H1 (cell line): ENCODE data around the gene ZNF546. TPM values are rescaled to one million over a fixed set of nuclear protein-coding genes. Genes with fewer than 3 reads are reported as not detected.

ENCODE experiments used
- CTCF ChIA-PET: fragments of 300-600 bp; sonication (Branson Sonifier 250); formaldehyde crosslinking; loops from one replicate; lab custom pipeline; 2021; ENCODE audit not compliant: partially characterized antibody; lab: Charles Lee
- POLR2A ChIA-PET: fragments of 300-600 bp; sonication (Branson Sonifier 250); formaldehyde crosslinking; loops from one replicate; lab custom pipeline; 2021; ENCODE audit warnings: inconsistent platforms; ENCODE audit not compliant: partially characterized antibody; lab: Charles Lee
- DNase-seq, 2 experiments: peaks; one replicate each; pipeline versions ENCODE4 v3.0.0 to v3.0.0-alpha.2; 2010 to 2022; ENCODE audit warnings: low spot score in 2 of 2, low read depth in 1 of 2, mixed read lengths in 1 of 2
- FAIRE-seq: peaks from 2 replicates; lab custom pipeline; 2011; peaks lifted over from hg19 to GRCh38; lab: Jason Lieb, UNC
- H2AFZ ChIP-seq: 2 replicates; pipeline ENCODE4 v1.8.1; 2012; ENCODE audit warnings: low read length, inconsistent platforms
- H2AK5ac ChIP-seq: 2 replicates; pipeline ENCODE4 v1.6.1; 2013; ENCODE audit warnings: low read depth, low read length
- H2BK120ac ChIP-seq: replicated peaks from 2 replicates; pipeline ENCODE3; 2013; ENCODE audit warnings: low read depth, low read length, inconsistent platforms
- H2BK12ac ChIP-seq: 2 replicates; pipeline ENCODE4 v1.6.1; 2013; ENCODE audit warnings: low read depth, low read length
- H2BK15ac ChIP-seq: 2 replicates; pipeline ENCODE4 v1.6.1; 2013; ENCODE audit warnings: low read length
- H2BK20ac ChIP-seq: 2 replicates; pipeline ENCODE4 v1.6.1; 2013; ENCODE audit warnings: low read length
- H2BK5ac ChIP-seq: 2 replicates; pipeline ENCODE4 v1.6.1; 2013; ENCODE audit warnings: low read depth, low read length
- H3K14ac ChIP-seq: 2 replicates; pipeline ENCODE4 v1.6.1; 2013; ENCODE audit warnings: inconsistent platforms; ENCODE audit not compliant: insufficient read length
- H3K18ac ChIP-seq: 2 replicates; pipeline ENCODE4 v1.6.1; 2013; ENCODE audit warnings: low read length; ENCODE audit errors: extremely low read depth
- H3K23ac ChIP-seq: 2 replicates; pipeline ENCODE4 v1.6.1; 2013; ENCODE audit warnings: inconsistent platforms; ENCODE audit not compliant: insufficient read length
- H3K23me2 ChIP-seq: 2 replicates; pipeline ENCODE4 v1.6.1; 2013; ENCODE audit warnings: low read depth, low read length
- H3K27ac ChIP-seq: 2 replicates; pipeline ENCODE4 v1.6.1; 2011; ENCODE audit warnings: low read depth, low read length, inconsistent platforms
- H3K27me3 ChIP-seq, 4 experiments: replicated peaks in 1 of 4; 1 replicate in 1 of 4; 2 replicates in 3 of 4; pipeline versions ENCODE4 v1.6.1 to v1.8.1; 2011 to 2013; ENCODE audit warnings: low read length in 3 of 4, mild to moderate bottlenecking in 3 of 4, inconsistent platforms in 2 of 4, mixed read lengths in 2 of 4, moderate library complexity in 1 of 4; ENCODE audit not compliant: control insufficient read depth in 3 of 4, insufficient read depth in 3 of 4; ENCODE audit errors: extremely low read depth in 1 of 4
- H3K36me3 ChIP-seq, 4 experiments: 2 replicates each; pipeline versions ENCODE4 v1.6.1 to v1.8.1; 2011 to 2013; ENCODE audit warnings: mild to moderate bottlenecking in 4 of 4, low read length in 3 of 4, moderate library complexity in 2 of 4, control low read depth in 1 of 4, inconsistent platforms in 1 of 4; ENCODE audit not compliant: insufficient read depth in 4 of 4, control insufficient read depth in 2 of 4
- H3K4ac ChIP-seq: replicated peaks from 2 replicates; pipeline ENCODE3; 2013; ENCODE audit warnings: low read length, low read depth, mixed read lengths, inconsistent platforms; ENCODE audit not compliant: insufficient read length
- H3K4me1 ChIP-seq, 4 experiments: replicated peaks in 1 of 4; 1 replicate in 1 of 4; 2 replicates in 3 of 4; pipeline versions ENCODE4 v1.6.1 to v1.8.1; 2011 to 2013; ENCODE audit warnings: low read length in 3 of 4, inconsistent platforms in 2 of 4, mixed read lengths in 1 of 4; ENCODE audit not compliant: insufficient read depth in 4 of 4, control insufficient read depth in 3 of 4
- H3K4me2 ChIP-seq, 2 experiments: 2 replicates each; pipeline versions ENCODE4 v1.6.1 to v1.8.1; 2011 to 2013; ENCODE audit warnings: low read depth in 2 of 2, low read length in 2 of 2, control low read depth in 1 of 2, inconsistent platforms in 1 of 2, mild to moderate bottlenecking in 1 of 2; ENCODE audit not compliant: insufficient read depth in 1 of 2
- H3K4me3 ChIP-seq, 4 experiments: fragments of 200-600, 300-600 bp in 1 of 4; sonication (generic), shearing (Covaris generic), sonication (Bioruptor Twin) in 1 of 4; 2 replicates each; pipeline versions ENCODE4 v1.5.1 to v1.8.1; 2011 to 2016; ENCODE audit warnings: low read length in 4 of 4, low read depth in 3 of 4, control low read depth in 2 of 4, inconsistent platforms in 2 of 4, mild to moderate bottlenecking in 2 of 4, mixed read lengths in 1 of 4, moderate library complexity in 1 of 4; ENCODE audit not compliant: insufficient read depth in 2 of 4; ENCODE audit errors: extremely low read depth in 1 of 4
- H3K56ac ChIP-seq: replicated peaks from 2 replicates; pipeline ENCODE3; 2013; ENCODE audit warnings: low read depth, mild to moderate bottlenecking, mixed read lengths, low read length, inconsistent platforms; ENCODE audit not compliant: insufficient read length
- H3K79me1 ChIP-seq: 2 replicates; pipeline ENCODE4 v1.6.1; 2013; ENCODE audit warnings: low read depth, low read length, control low read depth
- H3K79me2 ChIP-seq, 2 experiments: 2 replicates each; pipeline versions ENCODE4 v1.6.1 to v1.8.1; 2012 to 2013; ENCODE audit warnings: low read length in 2 of 2, mild to moderate bottlenecking in 2 of 2, inconsistent platforms in 1 of 2; ENCODE audit not compliant: insufficient read depth in 2 of 2, control insufficient read depth in 1 of 2
- H3K9ac ChIP-seq, 4 experiments: replicated peaks in 1 of 4; 1 replicate in 1 of 4; 2 replicates in 3 of 4; pipeline versions ENCODE4 v1.6.1 to v1.8.1; 2011 to 2013; ENCODE audit warnings: low read depth in 3 of 4, low read length in 3 of 4, control low read depth in 2 of 4, mild to moderate bottlenecking in 2 of 4, moderate library complexity in 2 of 4, inconsistent platforms in 1 of 4; ENCODE audit errors: extremely low read depth in 1 of 4
- H3K9me3 ChIP-seq, 2 experiments: 2 replicates each; pipeline versions ENCODE4 v1.6.1 to v1.8.1; 2012 to 2013; ENCODE audit warnings: mild to moderate bottlenecking in 2 of 2, moderate library complexity in 2 of 2, control low read depth in 1 of 2, inconsistent platforms in 1 of 2, low read depth in 1 of 2, low read length in 1 of 2, mixed read lengths in 1 of 2; ENCODE audit not compliant: insufficient read depth in 2 of 2
- H4K20me1 ChIP-seq, 2 experiments: replicated peaks in 1 of 2; 2 replicates each; pipeline versions ENCODE3 to v1.8.1; 2011 to 2013; ENCODE audit warnings: inconsistent platforms in 2 of 2, low read length in 2 of 2, mild to moderate bottlenecking in 1 of 2; ENCODE audit not compliant: insufficient read depth in 2 of 2, control insufficient read depth in 1 of 2
- H4K5ac ChIP-seq: 2 replicates; pipeline ENCODE4 v1.6.1; 2013; ENCODE audit warnings: low read length, low read depth, mixed read lengths, inconsistent platforms; ENCODE audit not compliant: insufficient read length
- H4K8ac ChIP-seq: 2 replicates; pipeline ENCODE4 v1.8.0; 2013; ENCODE audit warnings: mild to moderate bottlenecking, moderate library complexity, low read length, inconsistent platforms; ENCODE audit not compliant: insufficient read depth; ENCODE audit errors: extremely low read depth
- H4K91ac ChIP-seq: replicated peaks from 2 replicates; pipeline ENCODE3; 2013; ENCODE audit warnings: low read length, mixed read lengths, inconsistent platforms; ENCODE audit not compliant: insufficient read length
- BRCA1 ChIP-seq: IDR thresholded peaks from 2 replicates; pipeline ENCODE4 v1.6.1; 2012; ENCODE audit warnings: low read depth, low read length, improper control_type of control experiment
- CTBP2 ChIP-seq: IDR thresholded peaks from 2 replicates; pipeline ENCODE4 v1.7.0; 2011; ENCODE audit warnings: borderline replicate concordance, mild to moderate bottlenecking, moderate library complexity, mixed read lengths, low read length; ENCODE audit not compliant: insufficient read depth, insufficient read length
- CTCF ChIP-seq, 3 experiments: IDR thresholded peaks; 1 replicate in 2 of 3; 2 replicates in 1 of 3; pipeline versions ENCODE4 v1.5.1 to v1.6.1; 2011; ENCODE audit warnings: low read length in 3 of 3, mild to moderate bottlenecking in 3 of 3, inconsistent platforms in 2 of 3, low read depth in 1 of 3, moderate library complexity in 1 of 3; ENCODE audit not compliant: insufficient read depth in 1 of 3; ENCODE audit errors: control extremely low read depth in 1 of 3
- KDM4A ChIP-seq: IDR thresholded peaks from one replicate; pipeline ENCODE4 v1.7.1; 2012; ENCODE audit warnings: low read depth, mild to moderate bottlenecking, moderate library complexity, low read length, inconsistent platforms; ENCODE audit not compliant: severe bottlenecking
- NRF1 ChIP-seq: IDR thresholded peaks from 2 replicates; pipeline ENCODE4 v1.6.1; 2011; ENCODE audit warnings: mild to moderate bottlenecking, low read depth, low read length, improper control_type of control experiment
- POLR2AphosphoS5 ChIP-seq: IDR thresholded peaks from 2 replicates; pipeline ENCODE4 v1.6.1; 2011; ENCODE audit warnings: low read depth, low read length
- SP1 ChIP-seq: IDR thresholded peaks from 2 replicates; pipeline ENCODE4 v1.6.1; 2011; ENCODE audit warnings: low read depth, low read length
- SRF ChIP-seq: IDR thresholded peaks from 2 replicates; pipeline ENCODE4 v1.6.1; 2011; ENCODE audit warnings: mild to moderate bottlenecking, low read depth, low read length, moderate library complexity
- SUZ12 ChIP-seq: fragments of 200-600 bp; sonication (generic); IDR thresholded peaks from 2 replicates; pipeline ENCODE4 v1.6.1; 2012; ENCODE audit warnings: mild to moderate bottlenecking, inconsistent platforms, low read length, moderate library complexity, mixed read lengths
- TBP ChIP-seq: IDR thresholded peaks from 2 replicates; pipeline ENCODE4 v1.6.1; 2011; ENCODE audit warnings: low read depth, low read length, improper control_type of control experiment
- polyA plus RNA-seq, 7 experiments: library from polyadenylated mRNA; depleted of rRNA in 3 of 7; stranded (reverse) in 5 of 7; unstranded in 2 of 7; fragments of >200 nt in 5 of 7; fragments of 200-250 nt in 2 of 7; gene quantifications; 1 replicate in 5 of 7; 2 replicates in 1 of 7; 4 replicates in 1 of 7; pipeline versions ENCODE4 v1.2.1 to v1.2.3, GENCODE V29; 2011 to 2013; ENCODE audit warnings: missing spikeins in 2 of 7, mixed read lengths in 2 of 7
- total RNA-seq: library from RNA; stranded (reverse); fragmentation: NEBNext Ultra II Directional; extraction: Animal tissue kit (Norgen Biotek cat#: 25700); gene quantifications from 2 replicates; pipeline ENCODE4 v1.2.1, GENCODE V29; 2021
- TF ChIP-seq, protein P1 (sequence below): IDR thresholded peaks from 2 replicates; pipeline ENCODE4 v1.6.1; 2012; ENCODE audit warnings: inconsistent platforms

The ZNF546 gene
- total and polyA plus RNA-seq, 2 of the 8 experiments (the other 6 are each of a cell fraction or from before 2014, with no cell fraction given): 0.21 to 1.1 TPM

GRCh38 chr19:39987167-39987566, 9.7 kb upstream of the ZNF546 start:
- H3K4ac ChIP-seq: no peak overlapping the region
- no peaks in the 10 kb centered on the region for H3K23me2 ChIP-seq
- POLR2A ChIA-PET: no interaction called here
- H4K91ac ChIP-seq: no peak overlapping the region
- H3K36me3 ChIP-seq: peaks cover 0 to 16% (median 7%) of the 10 kb centered on the region in 4 experiments; a peak in 4 of 8 replicates
- no peak overlapping the region for H3K27ac ChIP-seq
- H3K79me2 ChIP-seq: peaks cover 0 to 26% of the 10 kb centered on the region in 2 experiments; a peak in 2 of 4 replicates
- no peak overlapping the region for H3K18ac ChIP-seq
- no peaks in the 10 kb centered on the region; the same call in 1 of the 2 replicates for H3K79me1 ChIP-seq
- no peak overlapping the region for H2AK5ac ChIP-seq
- H2BK20ac ChIP-seq: no peak overlapping the region
- no peak overlapping the region for H2BK120ac ChIP-seq
- no peak overlapping the region for H3K56ac ChIP-seq
- no peaks in the 10 kb centered on the region for H3K4me1 ChIP-seq
- H3K9ac ChIP-seq: no peak overlapping the region
- H3K4me3 ChIP-seq: no peak overlapping the region
- no peak overlapping the region for H3K23ac ChIP-seq
- no peak for FAIRE-seq
- no peak overlapping the region for H4K8ac ChIP-seq
- peaks cover 6 to 10% of the 10 kb centered on the region in 2 experiments; a peak in 3 of 4 replicates for H3K9me3 ChIP-seq
- H2BK5ac ChIP-seq: no peak overlapping the region
- no peak for DNase-seq
- no peak overlapping the region for H3K4me2 ChIP-seq
- H4K5ac ChIP-seq: no peak overlapping the region
- no peak overlapping the region for H2BK15ac ChIP-seq
- no peak overlapping the region for H2AFZ ChIP-seq
- CTCF ChIA-PET: no interaction called here
- no peak overlapping the region for H2BK12ac ChIP-seq
- no peak overlapping the region for H3K14ac ChIP-seq
- H4K20me1 ChIP-seq: no peaks in the 10 kb centered on the region
- H3K27me3 ChIP-seq: no peaks in the 10 kb centered on the region
- no peak for TF ChIP-seq KDM4A
- no peak for TF ChIP-seq SP1
- TF ChIP-seq SUZ12: no peak
- no peak for TF ChIP-seq SRF
- no peak for TF ChIP-seq CTBP2
- TF ChIP-seq POLR2AphosphoS5: no peak
- no peak for TF ChIP-seq CTCF (IDR thresholded peaks at IDR 0.05; ENCODE audit: control extremely low read depth in 1 of 3, insufficient read depth in 1 of 3, low read depth in 1 of 3, low read length in 3 of 3)
- no peak for TF ChIP-seq BRCA1
- no peak for TF ChIP-seq NRF1
- no peak for TF ChIP-seq TBP
- TF ChIP-seq, protein P1, sequence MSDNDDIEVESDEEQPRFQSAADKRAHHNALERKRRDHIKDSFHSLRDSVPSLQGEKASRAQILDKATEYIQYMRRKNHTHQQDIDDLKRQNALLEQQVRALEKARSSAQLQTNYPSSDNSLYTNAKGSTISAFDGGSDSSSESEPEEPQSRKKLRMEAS: no peak
